ENCODE data around the gene COBL.
"Not testable (repeated sequence)": the region's sequence is repeated elsewhere in the genome, so short reads cannot be mapped to it uniquely, and the experiment has no call there.

Gene COBL

DNA sequence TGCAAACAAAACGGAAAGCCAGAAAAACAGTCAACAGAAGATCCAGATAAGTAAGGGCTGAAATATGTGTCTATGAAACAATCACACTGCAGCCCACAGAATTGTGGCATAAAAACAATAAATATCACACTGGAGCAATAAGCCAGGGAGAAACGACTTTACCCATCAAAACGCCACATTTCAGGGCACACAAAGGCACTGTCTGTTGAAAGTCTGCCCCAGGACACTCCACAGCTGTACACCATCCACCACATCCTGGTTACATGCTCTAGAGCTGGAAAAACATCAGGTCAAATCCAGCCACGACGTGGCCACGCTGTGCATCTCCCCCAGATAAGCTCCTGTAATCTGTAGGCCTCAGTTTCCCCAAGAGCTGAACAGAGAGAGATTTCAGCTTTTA lies 88.7 kb downstream of the COBL start:
- no peak for DNase-seq

DNA sequence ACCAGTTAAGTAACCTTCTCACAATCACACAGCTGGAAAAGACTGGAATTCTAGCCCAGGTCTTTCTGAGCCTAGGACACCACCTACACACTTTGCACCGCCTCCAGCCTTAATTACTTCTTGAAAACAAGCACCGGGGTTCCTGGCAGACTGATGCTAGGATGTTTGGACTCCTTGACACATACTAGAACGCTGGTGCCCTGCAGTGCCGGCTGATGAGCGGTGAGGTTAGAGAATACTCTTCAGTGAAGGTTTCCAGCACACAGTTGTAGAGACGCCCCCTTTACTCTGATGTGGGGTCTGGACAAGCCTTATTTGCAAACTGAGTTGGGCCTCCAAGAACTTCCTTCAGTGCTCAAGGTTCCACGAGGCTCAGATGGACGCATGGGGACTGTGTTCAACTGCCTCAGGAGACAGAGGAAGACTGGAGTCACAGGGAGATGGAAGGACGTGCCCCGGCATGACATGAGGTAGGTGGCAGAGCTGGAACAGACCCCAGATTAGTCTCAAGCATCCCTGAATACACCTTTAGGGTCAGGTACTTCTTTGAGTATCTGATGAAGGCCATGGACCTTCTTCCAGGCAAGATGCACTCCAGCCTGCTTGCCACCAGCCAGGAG lies 89.6 kb downstream of the COBL start:
- no peak for DNase-seq

DNA sequence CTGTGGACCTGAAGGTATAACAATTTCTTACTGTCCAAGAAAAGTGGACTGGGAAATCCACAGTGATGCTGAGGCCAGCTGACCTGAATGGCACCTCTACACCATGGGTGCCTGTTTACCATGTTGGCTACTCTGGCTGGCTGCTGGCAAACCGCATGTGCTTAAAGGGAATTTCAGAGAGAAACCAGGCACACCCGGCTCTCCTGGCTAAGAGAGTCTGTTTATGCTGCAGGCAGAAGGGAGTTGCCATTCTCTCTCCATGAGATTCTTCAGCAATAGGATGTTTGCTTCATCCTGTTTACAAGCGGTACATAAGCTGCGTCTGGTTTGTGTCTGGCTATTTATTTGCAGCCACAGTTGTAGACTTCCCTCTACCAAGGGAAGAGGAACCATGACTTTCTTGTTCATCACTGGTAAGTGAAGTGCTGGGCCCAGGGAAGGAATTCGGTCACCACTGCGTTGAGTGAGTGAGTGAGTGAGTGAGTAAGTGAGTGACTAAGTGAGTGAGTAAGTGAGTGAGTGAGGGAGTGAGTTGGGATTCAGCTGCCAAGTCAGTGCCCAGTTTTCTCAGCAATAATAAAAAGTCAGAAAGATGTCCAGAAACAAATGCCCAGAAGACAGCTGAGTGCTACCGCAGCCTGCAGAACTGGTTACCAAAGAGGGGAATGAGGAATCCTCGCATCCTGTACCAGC lies 90.4 kb downstream of the COBL start:
- no peak for DNase-seq

DNA sequence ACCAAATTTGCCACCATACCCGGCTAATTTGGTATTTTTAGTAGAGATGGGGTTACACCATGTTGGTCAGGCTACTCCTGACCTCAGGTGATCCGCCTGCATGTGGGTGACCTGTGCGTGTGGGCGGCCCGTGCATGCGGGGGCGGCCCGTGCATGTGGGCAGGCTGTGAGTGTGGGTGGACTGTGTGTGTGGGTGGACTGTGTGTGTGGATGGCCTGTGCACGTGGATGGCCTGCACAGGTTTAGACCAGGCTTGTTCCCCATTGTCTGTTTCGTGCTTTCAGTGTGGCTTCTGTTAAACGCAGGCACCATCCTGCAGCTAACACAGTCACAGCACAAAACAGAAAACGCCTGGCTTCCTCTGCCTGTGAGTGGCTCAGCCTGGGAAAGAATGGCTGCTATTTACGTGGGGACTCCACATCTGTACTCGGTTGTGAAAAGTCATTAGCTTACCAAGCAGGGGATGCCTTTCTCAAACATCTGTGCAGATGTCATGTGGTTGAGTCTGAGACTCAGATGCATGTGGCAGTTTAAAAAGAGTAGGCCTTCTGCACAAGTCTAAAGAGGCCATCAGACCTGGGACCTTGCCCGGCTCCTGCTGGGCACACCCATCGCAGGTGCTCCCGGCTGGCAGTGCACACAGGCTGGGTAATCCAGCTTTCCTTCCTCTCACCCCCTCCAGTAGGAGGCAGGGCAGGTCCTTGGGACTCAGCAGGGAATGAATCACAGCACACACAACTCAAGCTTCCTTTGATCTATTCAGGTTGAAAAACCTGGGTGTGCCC lies 91.6 kb downstream of the COBL start:
- no peak for DNase-seq

DNA sequence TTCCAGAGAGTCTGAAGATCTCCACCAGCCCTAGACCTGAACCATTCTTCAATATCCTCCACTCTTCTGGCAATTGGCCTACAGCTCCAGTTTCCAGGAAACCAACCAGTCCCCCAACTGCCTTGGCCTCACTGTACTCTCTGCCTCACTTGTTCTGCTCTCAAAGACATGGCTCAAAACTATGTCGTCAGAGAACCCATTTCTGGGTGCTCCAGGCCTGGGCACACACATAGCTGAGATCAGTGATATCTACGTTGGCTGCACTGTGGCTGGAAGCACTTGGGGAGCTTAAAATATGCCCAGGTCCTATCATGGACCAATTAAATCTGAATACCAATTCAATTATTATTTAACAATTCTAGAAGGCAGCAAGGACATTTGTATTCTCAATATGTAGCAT lies 93.1 kb downstream of the COBL start:
- no peak for DNase-seq

DNA sequence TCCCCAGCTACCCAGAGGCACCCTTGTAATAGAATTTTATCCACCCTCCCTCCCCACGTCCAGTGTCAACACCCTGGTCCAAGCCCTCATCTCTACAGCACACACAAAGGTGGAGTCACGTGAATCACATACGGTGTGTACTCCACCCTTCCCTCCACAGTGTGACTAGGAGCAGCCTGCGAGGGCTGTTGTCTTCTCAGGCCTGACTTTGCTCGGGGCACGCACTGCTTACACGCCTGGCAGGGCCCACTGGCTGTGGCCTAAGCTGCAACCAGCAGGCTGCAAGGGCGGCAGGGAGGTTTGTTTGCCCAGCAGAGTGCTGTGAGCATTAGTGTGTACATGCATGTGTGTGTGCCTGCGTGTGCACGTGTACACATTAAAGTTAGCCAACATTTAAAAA lies 93.7 kb downstream of the COBL start:
- DNase-seq = no peak

DNA sequence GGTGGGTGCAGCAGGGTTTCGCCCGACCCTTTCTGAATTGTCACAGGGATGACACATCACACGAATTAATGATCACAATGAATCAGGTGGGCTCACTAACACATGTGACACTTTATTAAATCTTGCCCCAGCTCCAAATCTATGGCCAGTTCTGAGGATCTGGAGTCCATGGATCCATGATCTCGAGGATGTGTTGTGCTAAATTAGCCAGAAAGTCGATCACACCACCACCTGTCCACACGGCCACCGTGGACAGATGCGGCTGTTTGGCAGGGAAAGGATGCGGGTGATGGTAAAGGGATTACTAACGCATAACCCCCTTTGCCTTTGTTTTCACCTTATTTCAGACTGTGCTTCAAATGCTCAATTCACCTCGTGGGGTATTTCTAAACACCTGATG lies 96.4 kb downstream of the COBL start:
- DNase-seq = no peak

DNA sequence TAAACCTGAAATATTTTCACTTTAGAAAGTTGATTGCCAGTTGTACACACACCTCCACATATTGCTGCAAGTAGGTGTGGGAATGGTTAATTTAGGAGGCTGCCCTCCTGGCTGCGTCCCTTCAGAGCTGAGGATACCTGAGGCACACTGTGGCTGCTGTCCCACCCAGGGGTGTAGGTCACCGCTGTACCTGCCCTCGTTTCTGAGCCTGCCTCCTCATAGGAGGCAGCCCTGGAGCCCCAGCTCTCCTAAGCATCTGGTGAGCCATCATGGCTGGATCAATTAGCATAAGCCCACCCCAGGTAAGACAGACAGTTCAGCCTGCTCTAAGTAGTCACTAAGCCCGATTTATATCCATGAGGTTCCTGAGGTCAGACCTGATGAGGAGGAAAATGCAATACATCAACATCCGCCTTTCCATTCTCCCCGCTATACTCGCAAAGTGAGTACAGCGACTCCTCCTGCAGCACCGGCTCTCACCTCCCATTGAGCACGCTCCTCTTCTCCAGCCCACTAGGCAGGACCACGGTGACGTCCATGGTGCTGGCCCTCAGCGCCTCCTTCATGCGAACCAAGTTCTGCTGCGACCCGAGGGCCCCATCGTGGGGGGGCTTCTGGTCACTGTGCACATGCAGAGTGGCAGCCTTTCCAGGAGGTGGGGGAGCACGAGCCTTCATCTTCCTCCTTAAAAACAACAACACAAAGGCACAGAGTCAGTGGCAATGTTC lies 97.2 kb downstream of the COBL start:
- DNase-seq = no peak

DNA sequence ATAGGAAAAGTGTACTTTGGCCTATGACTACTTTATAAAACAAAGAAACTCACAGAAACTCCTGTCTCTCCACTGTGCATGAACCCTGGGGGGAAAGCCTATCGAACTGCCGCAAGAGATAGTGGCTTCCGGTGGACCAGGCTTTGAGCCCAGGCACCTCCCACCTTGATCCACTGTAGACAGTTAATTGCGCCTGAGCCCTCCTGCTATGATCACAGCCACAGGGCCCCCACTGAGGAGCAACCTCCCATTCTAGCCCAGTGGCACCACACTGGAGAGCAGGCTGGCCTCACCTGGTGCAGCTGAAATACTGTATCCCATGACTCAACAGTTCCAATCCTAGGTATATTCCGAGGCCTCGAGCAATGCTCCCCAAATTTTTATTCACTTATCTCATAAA lies 98.8 kb downstream of the COBL start:
- DNase-seq = no peak

DNA sequence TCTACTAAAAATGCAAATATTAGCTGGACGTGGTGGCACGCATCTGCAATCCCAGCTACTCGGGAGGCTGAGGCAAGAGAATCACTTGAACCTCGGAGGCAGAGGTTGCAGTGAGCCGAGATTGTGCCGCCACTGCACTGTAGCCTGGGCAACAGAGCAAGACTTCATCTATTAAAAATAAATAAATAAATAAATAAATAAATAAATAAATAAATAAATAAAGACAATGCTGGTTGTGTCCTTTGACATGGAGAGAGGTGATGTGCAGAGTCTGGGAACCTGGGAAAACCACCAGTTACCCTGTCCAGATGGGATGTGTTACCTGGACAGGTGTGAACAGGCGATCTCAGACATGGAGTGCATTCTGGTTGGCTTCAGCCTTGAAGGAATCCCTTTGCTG lies 102.5 kb downstream of the COBL start:
- no peak for DNase-seq

DNA sequence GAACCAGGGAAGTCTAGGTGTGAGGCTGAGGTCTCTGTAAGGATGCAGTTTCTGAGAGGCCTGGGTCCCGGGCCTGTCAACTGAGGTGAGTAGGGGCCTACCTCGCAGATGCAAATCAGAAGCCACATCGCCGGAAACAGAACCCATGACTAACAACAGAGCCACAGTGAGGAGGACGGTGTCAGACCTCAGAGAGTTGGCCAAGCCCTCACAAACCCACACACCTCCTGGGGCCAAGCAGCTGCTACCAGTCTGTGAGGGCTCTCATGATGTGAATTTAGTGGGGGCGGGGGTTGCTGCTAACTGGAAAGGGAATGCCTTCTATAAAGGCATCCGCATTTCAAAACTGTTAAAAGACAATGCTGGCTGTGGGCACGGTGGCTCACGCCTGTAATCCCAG lies 103.0 kb downstream of the COBL start:
- no peak for DNase-seq

DNA sequence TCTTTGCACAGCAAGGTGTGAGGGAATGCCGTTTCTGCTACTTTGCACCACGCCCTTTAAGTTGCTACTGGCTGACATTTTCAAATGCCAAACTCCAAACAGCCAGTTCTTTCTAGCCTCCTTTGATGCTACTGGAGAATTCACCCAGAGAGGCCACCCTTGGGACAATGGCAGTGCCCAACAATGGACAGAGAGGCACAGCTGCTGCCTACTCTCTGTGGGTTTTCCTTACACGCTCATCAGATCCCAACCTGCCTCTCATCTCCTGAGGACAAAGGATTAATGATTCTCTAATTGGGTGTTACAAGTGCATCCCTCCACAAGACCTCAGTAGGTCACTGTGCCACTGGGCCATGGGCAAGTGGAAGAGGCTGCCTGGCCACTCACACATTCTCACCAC lies 105.8 kb downstream of the COBL start:
- no peak for DNase-seq

DNA sequence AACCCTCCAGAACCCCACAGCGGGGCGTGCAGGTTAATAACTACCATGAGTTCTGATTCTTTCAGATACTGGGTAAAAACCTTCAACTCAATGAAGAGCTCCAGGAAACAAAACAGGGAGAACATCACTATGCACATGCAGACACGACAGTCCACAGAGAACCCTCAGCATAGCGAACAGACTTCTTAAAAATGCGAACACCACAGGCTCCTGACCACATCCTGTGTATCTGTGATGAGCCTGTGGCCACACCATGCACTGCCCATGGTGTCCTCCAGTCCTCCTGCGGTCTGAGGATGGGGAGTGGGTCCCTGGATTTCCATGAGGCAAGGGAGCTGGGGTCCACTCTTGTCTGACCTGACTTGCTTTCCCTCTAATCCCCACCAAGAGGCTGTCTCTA lies 107.2 kb downstream of the COBL start:
- no peak for DNase-seq

DNA sequence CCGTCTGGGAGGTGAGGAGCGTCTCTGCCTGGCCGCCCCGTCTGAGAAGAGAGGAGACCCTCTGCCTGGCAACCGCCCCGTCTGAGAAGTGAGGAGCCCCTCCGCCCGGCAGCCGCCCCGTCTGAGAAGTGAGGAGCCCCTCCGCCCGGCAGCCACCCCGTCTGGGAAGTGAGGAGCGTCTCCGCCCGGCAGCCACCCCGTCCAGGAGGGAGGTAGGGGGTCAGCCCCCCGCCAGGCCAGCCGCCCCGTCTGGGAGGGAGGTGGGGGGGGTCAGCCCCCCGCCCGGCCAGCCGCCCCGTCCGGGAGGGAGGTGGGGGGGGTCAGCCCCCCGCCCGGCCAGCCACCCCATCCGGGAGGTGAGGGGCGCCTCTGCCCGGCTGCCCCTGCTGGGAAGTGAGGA lies 108.5 kb downstream of the COBL start:
- DNase-seq = not testable (repeated sequence)

DNA sequence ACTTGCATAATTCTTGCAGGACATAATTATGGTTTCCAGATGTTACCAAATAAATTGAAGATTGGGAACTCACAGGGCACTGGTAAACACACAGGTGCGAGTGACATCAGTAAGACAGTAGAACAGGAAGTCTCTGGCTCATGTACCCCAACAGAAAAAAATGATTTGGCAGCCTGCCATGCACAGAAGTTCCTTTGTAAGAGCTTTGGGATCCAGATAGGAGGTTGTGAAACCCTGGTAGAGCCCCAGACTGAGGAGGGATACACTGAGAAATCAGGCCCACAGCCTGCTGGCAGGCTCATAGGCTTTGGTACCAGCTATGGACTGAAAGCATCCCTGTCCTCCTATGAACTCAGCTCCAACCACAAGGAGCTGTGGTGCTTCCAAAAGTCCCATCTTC lies 118.0 kb downstream of the COBL start:
- no peak for DNase-seq

DNA sequence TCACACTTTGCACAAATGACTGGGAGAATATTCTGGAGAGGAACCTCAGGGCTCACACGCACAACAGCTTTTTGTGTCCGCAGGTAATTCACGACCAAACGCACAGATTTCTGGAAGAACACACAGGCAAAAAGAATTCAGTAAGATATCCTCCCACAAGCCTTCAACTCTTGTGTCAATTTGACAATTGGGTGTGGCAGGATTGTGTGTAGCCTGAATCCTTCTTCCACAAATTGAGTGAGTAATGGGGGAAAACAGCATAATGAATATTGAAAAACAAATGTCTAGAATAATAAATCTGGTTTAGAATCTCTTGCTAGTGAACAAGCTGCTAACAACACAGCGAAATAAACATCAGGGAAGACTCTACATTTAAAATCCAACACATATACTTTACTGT lies 125.6 kb downstream of the COBL start:
- no peak for DNase-seq

DNA sequence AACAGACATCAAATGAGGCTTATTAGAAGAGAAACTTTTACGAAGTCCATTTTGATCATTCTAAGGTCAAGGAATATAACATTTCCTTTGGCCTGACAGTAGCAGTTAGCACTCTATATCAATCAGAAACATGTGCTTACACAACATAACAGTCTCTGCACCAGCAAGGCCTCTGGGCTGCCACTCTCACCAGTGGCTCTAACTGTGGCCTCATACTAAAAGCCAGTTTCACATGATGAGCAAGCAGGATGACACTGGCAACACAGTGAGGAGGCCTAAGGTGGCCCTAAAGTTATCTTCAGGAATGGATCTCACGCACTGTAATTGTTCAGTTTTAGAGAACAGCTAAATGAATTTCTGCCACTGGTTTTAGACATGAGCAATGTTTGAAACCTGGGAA lies 126.8 kb downstream of the COBL start:
- no peak for DNase-seq

DNA sequence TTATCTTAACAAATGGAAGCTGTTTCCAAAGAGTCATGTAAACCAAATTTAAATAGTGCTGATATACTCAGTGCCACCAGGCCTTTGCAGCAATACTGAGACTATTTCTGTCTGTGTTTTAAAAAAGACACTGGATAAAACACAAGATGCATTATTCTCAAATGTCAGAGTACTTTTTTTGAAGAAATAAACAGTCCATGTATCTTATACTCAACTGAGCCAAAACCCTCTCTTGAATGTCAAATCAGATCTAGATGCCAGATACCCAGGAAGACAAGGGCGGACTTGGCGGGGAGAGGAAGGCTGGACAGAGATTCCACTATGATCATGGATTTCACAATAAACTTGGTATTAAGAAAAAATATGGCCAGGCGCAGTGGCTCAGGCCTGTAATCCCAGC lies 127.6 kb downstream of the COBL start:
- no peak for DNase-seq

DNA sequence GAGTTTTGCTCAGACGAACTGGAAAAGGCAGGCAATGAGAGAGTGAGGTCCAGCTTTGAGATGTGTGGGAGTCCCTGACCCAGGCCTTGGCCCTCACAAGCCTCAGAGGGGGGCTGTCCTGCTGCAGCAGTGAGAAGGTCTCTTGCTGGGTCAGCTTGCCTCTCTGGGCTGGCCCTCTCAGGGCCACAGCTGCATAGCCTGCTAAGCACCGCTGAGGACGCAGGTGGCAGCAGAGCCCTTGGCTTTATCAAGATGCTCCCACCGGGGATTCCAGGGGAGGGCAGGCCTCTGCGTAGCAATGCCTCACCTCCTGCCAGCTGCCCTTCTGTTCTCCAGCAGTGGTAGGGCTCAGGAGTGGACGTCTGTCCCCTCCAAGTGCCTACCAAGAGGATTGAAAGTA lies 128.7 kb downstream of the COBL start:
- no peak for DNase-seq

DNA sequence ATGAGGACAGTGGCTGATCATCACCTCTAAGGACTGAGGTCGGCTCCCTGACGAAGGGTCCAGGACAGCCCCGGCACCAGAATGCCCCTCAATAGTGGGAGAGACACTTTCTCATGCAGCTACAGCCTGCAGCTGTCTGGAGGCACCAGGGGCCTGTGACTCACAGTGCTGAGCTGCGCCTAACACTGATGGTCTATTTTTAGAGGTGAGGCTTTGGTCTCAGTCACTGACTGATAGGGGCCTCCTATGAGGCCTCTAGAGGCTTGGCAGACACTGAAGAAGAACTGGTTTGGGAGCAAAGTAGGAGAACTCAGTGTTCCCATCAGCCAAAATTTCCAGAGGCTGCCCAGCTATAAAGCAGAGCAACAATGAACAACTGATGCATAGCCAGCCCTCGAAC lies 130.1 kb downstream of the COBL start:
- no peak for DNase-seq

DNA sequence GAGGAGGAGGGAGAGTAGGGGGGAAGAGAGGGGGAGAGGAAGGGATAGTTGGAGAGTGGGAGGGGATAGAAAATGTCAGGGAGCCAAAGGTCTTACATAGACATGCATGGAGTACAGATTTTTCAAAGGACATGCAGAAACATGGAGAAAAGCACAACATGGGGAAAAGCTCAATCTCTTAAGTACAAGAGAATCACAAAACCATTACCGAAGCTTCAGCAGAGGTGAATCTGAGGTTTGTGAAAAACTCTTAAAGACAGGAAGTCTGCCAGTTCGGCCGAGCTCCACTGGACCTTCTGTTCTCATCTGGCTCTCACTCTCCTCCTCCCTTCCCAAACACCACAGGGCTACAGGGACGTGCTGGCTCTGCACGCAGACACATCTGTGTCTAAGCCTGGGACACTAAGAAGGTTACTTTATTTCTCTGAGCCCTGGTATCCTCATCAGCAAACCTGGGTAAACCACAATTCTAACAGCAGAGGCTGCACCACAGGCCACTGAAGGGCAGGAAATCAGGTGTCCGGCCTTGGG lies 133.9 kb downstream of the COBL start:
- no peak for DNase-seq

DNA sequence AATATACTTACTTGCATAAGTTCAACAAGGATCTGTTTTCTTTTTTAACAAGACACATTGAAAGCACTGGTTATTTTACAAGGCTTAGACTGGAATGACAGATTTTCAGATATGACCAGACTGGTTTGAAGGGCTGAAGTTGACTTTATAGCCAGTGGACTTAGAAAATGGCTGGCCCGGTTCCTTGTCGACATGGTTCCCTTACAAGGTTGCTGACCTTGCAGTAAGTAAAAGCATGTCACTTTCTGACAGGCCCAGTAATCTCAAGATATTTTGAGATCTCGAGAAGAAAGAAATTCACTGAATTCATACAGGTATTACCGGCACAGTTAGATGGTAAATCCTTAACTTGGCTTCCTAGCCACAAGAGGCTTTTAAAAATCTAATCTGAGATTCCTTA lies 136.5 kb downstream of the COBL start:
- no peak for DNase-seq

DNA sequence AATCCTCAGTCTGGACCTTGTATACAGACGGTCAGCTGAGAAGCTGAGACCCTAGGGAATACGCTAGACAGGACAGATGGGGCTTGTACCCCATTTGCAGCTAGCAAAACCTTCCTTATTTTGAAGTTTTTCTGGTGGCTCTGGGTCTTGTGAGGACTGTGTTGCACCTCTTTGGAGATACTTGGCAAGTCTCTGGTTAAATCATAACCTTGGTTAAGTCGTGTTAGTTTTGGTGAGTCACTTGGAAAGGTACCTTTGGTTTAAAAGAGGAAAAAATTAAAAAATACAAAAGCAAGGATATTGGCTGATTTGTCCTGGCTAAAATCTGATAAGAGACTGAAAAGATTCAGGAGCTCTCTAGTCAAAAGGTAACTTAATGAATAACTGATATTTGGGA lies 140.6 kb downstream of the COBL start:
- DNase-seq = no peak

All from GF-D8 (cell line).